ENCODE results near the gene SH3BP5L. TPM values are rescaled to one million over a fixed set of nuclear protein-coding genes. Genes with fewer than 3 reads are reported as not detected.

The SH3BP5L gene
- total and polyA plus RNA-seq, 2 experiments from 2014 or later = 6.5 to 17.2 TPM

GRCh38 chr1:248821101-248821500 lies 4.6 kb downstream of the SH3BP5L start:
- 70% methylated on average over 3 of the region's 3 CpGs for WGBS (ENCODE audit: low lambda C conversion rate, missing lambda C conversion rate)
- no peak overlapping the region for H3K27ac ChIP-seq
- H3K27me3 ChIP-seq = no peaks in the 10 kb centered on the region
- no peaks in the 10 kb centered on the region for H3K36me3 ChIP-seq (replicated peaks; ENCODE audit: insufficient read depth, low read depth)
- DNase-seq (ENCODE audit: low spot score) = no peak
- no peak overlapping the region for H3K4me2 ChIP-seq
- H3K9me2 ChIP-seq (replicated peaks; ENCODE audit: insufficient read depth) = no peaks in the 10 kb centered on the region
- H3K9me3 ChIP-seq (ENCODE audit: low read depth) = no peaks in the 10 kb centered on the region
- H2AFZ ChIP-seq = no peak overlapping the region
- peaks cover 69% of the 10 kb centered on the region for H3K79me2 ChIP-seq
- H3K4me1 ChIP-seq (ENCODE audit: insufficient read depth) = peaks cover 13% of the 10 kb centered on the region
- H3K4me3 ChIP-seq = no peak overlapping the region
- TF ChIP-seq EZH2 (IDR thresholded peaks at IDR 0.05; ENCODE audit: borderline replicate concordance) (no peak), EZH2phosphoT487 (IDR thresholded peaks at IDR 0.05; ENCODE audit: low read depth, severe bottlenecking, unreplicated experiment) (no peak), CTCF (IDR thresholded peaks at IDR 0.05; ENCODE audit: poor library complexity) (no peak)
- H4K20me1 ChIP-seq (ENCODE audit: insufficient read depth, poor library complexity, severe bottlenecking) = peaks cover 11% of the 10 kb centered on the region

- Histone ChIP-seq H3K36me3 (replicated peaks; ENCODE audit: insufficient read depth, low read depth) (no peaks in the 10 kb centered on the region), H3K79me2 (peaks cover 64% of the 10 kb centered on the region), H3K27me3 (no peaks in the 10 kb centered on the region), H3K9me3 (ENCODE audit: low read depth) (no peaks in the 10 kb centered on the region), H3K9me2 (replicated peaks; ENCODE audit: insufficient read depth) (no peaks in the 10 kb centered on the region), H3K27ac (no peak overlapping the region), H3K4me2 (no peak overlapping the region), H4K20me1 (ENCODE audit: insufficient read depth, poor library complexity, severe bottlenecking) (peaks cover 11% of the 10 kb centered on the region), H2AFZ (no peak overlapping the region), H3K4me1 (ENCODE audit: insufficient read depth) (peaks cover 13% of the 10 kb centered on the region), H3K4me3 (no peak overlapping the region)
- 92% methylated on average over 7 of the region's 7 CpGs for WGBS (ENCODE audit: low lambda C conversion rate, missing lambda C conversion rate)
- TF ChIP-seq EZH2 (IDR thresholded peaks at IDR 0.05; ENCODE audit: borderline replicate concordance) (no peak), CTCF (IDR thresholded peaks at IDR 0.05; ENCODE audit: poor library complexity) (no peak), EZH2phosphoT487 (IDR thresholded peaks at IDR 0.05; ENCODE audit: low read depth, severe bottlenecking, unreplicated experiment) (no peak)
- no peak for DNase-seq (ENCODE audit: low spot score)
These were observed 5.6 kb downstream of the SH3BP5L start for GRCh38 chr1:248820041-248820585.

- Histone ChIP-seq H3K9me2 (replicated peaks; ENCODE audit: insufficient read depth) (no peaks in the 10 kb centered on the region), H3K27ac (no peak overlapping the region), H2AFZ (no peak overlapping the region), H3K4me1 (ENCODE audit: insufficient read depth) (peaks cover 3% of the 10 kb centered on the region), H3K27me3 (no peaks in the 10 kb centered on the region), H3K4me2 (no peak overlapping the region), H3K79me2 (peaks cover 50% of the 10 kb centered on the region), H3K9me3 (ENCODE audit: low read depth) (no peaks in the 10 kb centered on the region), H4K20me1 (ENCODE audit: insufficient read depth, poor library complexity, severe bottlenecking) (peaks cover 11% of the 10 kb centered on the region), H3K36me3 (replicated peaks; ENCODE audit: insufficient read depth, low read depth) (no peaks in the 10 kb centered on the region), H3K4me3 (no peak overlapping the region)
- TF ChIP-seq EZH2phosphoT487 (IDR thresholded peaks at IDR 0.05; ENCODE audit: low read depth, severe bottlenecking, unreplicated experiment) (no peak), CTCF (IDR thresholded peaks at IDR 0.05; ENCODE audit: poor library complexity) (no peak)
- WGBS (ENCODE audit: low lambda C conversion rate, missing lambda C conversion rate) = 93% methylated on average over 5 of the region's 5 CpGs
- DNase-seq (ENCODE audit: low spot score) = no peak
These were observed 7.0 kb downstream of the SH3BP5L start for GRCh38 chr1:248818505-248819374.
